NT2/D1 (cell line): ENCODE data around the gene SLC44A4.
A peak's percentile ranks its signal among the peaks of the same experiment; 100 is the strongest.

Source experiments
- DNase-seq: peaks from one replicate; pipeline ENCODE4 v3.0.0-alpha.2; 2011; ENCODE audit warnings: low read depth, low spot score
- H3K27me3 ChIP-seq: 2 replicates; pipeline ENCODE4 v1.6.0; 2011; ENCODE audit warnings: mild to moderate bottlenecking; ENCODE audit not compliant: insufficient read length, insufficient read depth
- H3K36me3 ChIP-seq: 2 replicates; pipeline ENCODE4 v1.6.1; 2011; ENCODE audit warnings: mild to moderate bottlenecking, low read length, mixed read lengths; ENCODE audit not compliant: insufficient read depth, insufficient read length
- H3K4me1 ChIP-seq: 2 replicates; pipeline ENCODE4 v1.5.1; 2011; ENCODE audit not compliant: insufficient read depth, insufficient read length
- H3K4me3 ChIP-seq: 2 replicates; pipeline ENCODE4 v1.5.1; 2011; ENCODE audit warnings: low read depth; ENCODE audit not compliant: insufficient read length
- H3K9ac ChIP-seq: 2 replicates; pipeline ENCODE4 v1.6.0; 2011; ENCODE audit warnings: low read depth; ENCODE audit not compliant: insufficient read length
- H3K9me3 ChIP-seq: 2 replicates; pipeline ENCODE4 v1.5.1; 2011; ENCODE audit warnings: mild to moderate bottlenecking, low read length; ENCODE audit not compliant: insufficient read depth
- SUZ12 ChIP-seq: IDR thresholded peaks from 2 replicates; pipeline ENCODE4 v1.6.1; 2011; ENCODE audit not compliant: insufficient read length, insufficient read depth; ENCODE audit errors: extremely low read depth
- YY1 ChIP-seq: IDR thresholded peaks from 2 replicates; pipeline ENCODE4 v1.6.1; 2011; ENCODE audit not compliant: insufficient read length, insufficient read depth
- ZNF274 ChIP-seq: IDR thresholded peaks from 2 replicates; pipeline ENCODE4 v1.6.1; 2011; ENCODE audit warnings: mild to moderate bottlenecking, low read depth, low read length

The SLC44A4 gene

GRCh38 chr6:31837369-31838113, 41.3 kb downstream of the SLC44A4 start:
- Histone ChIP-seq H3K9me3 (no peaks in the 10 kb centered on the region), H3K9ac (peak overlapping the region; percentile 100)

DNA sequence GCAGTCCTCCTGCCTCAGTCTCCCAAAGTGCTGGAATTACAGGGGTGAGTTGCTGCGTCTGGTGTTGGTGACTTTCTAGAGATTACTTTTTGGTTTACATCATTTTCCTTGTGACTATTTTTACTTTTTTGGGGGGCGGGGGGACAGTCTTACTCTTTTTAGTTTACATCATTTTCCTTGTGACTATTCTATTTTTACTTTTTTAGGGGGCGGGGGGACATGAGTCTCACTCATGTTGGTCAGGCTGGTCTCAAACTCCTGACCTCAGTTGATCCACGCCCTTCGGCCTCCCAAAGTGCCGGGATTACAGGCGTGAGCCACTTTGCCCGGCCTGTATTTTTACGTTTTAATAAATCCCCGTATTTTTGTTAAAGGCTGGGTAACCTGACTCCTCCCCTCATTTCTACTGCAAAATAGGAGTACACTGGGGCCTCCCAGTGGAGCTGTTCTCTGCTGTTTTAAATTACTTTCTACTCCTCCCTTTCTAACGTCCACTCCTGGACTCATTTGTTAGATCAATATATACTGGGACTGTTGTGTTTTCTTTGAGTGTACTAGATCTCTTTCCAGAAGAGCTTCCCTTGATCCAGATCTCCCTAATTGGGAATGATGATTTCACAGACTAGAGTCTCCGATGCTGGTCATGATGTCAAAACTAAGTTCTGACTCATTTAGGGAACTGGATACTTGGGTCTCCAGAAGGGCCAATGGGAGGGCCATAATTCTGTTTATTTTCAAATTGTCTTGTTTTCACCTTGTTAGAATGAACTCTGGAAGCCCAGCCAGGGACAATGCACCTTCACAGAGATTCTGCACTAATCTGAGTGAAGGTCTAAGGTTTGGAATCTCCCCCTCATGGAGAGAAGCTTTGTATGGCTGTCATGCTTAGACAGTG, 42.1 kb downstream of the SLC44A4 start:
- Histone ChIP-seq H3K36me3 (peaks cover 62% of the 10 kb centered on the region), H3K9ac (peak overlapping the region; percentile 100), H3K4me1 (no peaks in the 10 kb centered on the region), H3K9me3 (no peaks in the 10 kb centered on the region), H3K4me3 (peak overlapping the region; percentile 95), H3K27me3 (no peaks in the 10 kb centered on the region)
- DNase-seq, result no peak
- TF ChIP-seq SUZ12, result no peak
- TF ChIP-seq YY1, result no peak
- TF ChIP-seq ZNF274, result no peak

More at GRCh38 chr6:31837369-31838113, 41.3 kb downstream of the SLC44A4 start:
- Histone ChIP-seq H3K36me3 (peaks cover 62% of the 10 kb centered on the region), H3K27me3 (no peaks in the 10 kb centered on the region), H3K4me1 (no peaks in the 10 kb centered on the region), H3K4me3 (peak overlapping the region; percentile 95)
- no peak for DNase-seq
- TF ChIP-seq ZNF274, result no peak
- no peak for TF ChIP-seq SUZ12
- no peak for TF ChIP-seq YY1

DNA sequence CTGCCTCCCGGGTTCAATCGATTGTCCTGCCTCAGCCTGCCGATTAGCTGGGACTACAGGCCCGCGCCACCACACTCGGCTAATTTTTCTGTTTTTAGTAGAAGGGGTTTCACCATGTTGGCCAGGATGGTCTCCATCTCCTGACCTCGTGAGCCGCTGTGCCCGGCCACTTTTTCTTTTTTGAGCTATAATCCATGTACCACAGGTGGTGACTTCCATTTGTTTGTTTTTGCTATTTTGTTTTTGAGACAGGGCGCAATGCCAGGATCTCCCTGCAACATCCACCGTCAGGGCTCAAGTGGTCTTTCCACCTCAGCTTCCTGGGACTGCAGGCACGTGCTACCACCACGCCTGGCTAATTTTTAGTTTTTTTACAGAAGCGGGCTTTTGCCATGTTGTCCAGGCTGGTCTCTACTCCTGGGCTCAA, 42.7 kb downstream of the SLC44A4 start:
- H3K4me3 ChIP-seq, result peak overlapping the region; percentile 95
- TF ChIP-seq SUZ12 (no peak), ZNF274 (no peak), YY1 (no peak)

DNA sequence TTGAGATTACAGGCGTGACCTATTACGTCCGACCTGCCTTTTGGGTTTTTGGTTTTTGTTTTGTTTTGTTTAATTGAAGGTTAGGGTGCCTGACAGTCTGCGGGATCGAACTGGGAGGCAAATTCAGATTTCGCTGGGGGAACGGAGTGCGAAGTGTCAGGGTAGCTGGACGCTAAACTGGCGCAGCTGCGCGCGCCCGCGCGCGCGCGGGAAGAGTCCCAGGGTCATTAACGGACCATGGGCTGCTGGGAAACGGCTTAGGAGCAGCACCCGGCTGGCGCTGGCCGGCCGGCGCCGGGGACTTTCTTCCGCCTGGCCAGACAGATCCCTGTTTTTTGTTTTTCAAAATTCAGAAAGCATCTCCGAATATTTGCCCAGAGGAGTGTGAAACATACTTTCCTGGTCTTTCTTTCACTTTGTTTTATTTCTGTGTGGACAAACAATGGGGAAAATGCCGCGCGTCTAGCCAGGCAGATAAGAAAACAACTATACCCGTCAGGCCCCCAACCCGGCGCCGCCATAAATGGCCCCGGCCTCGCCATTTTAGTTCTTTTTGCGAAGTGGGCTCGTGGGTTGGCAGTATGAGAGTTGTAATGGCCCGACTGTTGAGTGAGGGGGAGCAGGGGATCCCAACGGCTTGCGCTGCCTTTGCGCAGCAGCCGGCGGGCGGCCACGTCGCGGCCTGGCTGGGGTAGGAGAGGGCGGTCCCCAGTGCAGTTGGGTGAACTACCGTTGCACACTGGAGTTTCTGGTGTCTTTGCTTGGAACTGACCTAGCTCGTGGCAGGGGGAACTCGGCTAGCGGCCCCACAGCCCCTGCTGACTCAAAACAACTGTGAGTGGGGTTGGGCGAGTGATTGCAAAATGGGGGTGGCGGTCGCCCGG, 44.2 kb downstream of the SLC44A4 start:
- Histone ChIP-seq H3K27me3 (no peaks in the 10 kb centered on the region), H3K4me3 (peak overlapping the region; percentile 95), H3K4me1 (no peaks in the 10 kb centered on the region), H3K36me3 (peaks cover 47% of the 10 kb centered on the region), H3K9me3 (no peaks in the 10 kb centered on the region), H3K9ac (peak overlapping the region; percentile 100)
- TF ChIP-seq SUZ12 (no peak), ZNF274 (no peak), YY1 (peak; percentile 63)
- DNase-seq, result peak; percentile 60

More for the DNA sequence above, 42.7 kb downstream of the SLC44A4 start:
- H3K36me3 ChIP-seq, result peaks cover 61% of the 10 kb centered on the region
- H3K27me3 ChIP-seq, result no peaks in the 10 kb centered on the region
- H3K9ac ChIP-seq, result peak overlapping the region; percentile 100
- H3K9me3 ChIP-seq, result no peaks in the 10 kb centered on the region
- no peak for DNase-seq
- no peaks in the 10 kb centered on the region for H3K4me1 ChIP-seq

DNA sequence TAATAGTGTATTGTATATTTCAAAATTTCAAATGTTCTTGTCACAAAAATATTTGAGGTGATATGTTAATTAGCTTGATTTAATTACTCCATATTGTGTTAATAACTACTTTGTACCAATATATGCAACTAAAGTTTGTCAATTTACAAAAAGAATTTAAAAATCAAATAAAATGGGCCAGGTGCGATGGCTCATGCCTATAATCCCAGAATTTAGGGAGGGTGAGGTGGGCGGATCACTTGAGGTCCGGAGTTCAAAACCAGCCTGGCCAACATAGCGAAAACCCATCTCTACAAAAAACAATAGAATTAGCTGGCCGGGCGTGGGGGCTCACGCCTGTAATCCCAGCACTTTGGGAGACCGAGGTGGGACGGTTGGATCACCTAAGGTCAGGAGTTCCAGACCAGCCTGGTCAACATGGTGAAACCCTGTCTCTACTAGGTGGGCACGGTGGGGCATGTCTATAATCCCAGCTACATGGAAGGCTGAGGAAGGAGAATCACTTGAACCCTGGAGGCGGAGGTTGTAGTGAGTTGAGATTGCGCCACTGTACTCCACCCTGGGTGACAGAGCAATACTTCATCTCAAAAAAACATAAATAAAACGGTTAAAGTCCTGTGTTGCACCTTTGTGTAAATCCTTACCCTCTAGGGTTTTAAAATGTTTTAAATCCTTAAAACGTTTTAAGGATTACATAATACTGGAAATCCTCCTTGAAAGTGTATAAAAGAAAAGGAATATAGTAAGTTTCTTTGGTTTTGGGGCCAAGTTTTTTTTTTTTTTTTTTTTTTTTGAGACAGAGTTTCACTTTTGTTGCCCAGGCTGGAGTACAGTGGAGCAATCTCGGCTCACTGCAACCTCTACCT, 47.2 kb downstream of the SLC44A4 start:
- Histone ChIP-seq H3K9ac (no peak overlapping the region), H3K9me3 (no peaks in the 10 kb centered on the region), H3K27me3 (no peaks in the 10 kb centered on the region), H3K36me3 (peaks cover 17% of the 10 kb centered on the region), H3K4me3 (peak overlapping the region; percentile 39), H3K4me1 (no peaks in the 10 kb centered on the region)
- no peak for TF ChIP-seq YY1
- no peak for TF ChIP-seq ZNF274
- no peak for TF ChIP-seq SUZ12
- DNase-seq, result no peak

DNA sequence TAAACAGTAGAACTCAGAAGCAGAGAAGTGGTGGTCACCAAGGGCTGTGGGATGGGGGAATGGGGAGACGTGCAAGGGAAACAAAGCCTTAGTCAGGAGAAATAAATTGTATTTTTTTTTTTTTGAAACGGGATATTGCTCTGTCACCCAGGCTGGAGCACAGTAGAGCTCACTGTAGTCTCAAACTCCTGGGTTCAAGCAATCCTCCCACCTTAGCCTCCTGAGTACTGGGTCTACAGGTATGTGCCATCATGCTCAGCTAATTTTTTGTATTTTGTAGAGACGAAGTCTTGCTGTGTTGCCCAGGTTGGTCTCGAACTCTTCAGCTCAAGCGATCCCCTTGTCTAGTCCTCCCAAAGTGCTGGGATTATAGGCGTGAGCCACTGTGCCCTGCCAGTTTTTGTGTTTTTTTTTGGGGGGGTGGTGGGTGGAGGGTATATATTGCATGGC, 47.9 kb downstream of the SLC44A4 start:
- H3K9ac ChIP-seq, result peak overlapping the region; percentile 56
- H3K4me1 ChIP-seq, result no peaks in the 10 kb centered on the region
- peak overlapping the region; percentile 39 for H3K4me3 ChIP-seq
- no peak for TF ChIP-seq YY1
- no peak for TF ChIP-seq SUZ12
- no peak for TF ChIP-seq ZNF274
- no peak for DNase-seq
- peaks cover 10% of the 10 kb centered on the region for H3K36me3 ChIP-seq
- H3K9me3 ChIP-seq, result no peaks in the 10 kb centered on the region
- H3K27me3 ChIP-seq, result no peaks in the 10 kb centered on the region
